22Rv1 (cell line): Measurements from ENCODE around the gene OR10A2.

Source experiments
- ZFX ChIP-seq: fragments of 450-650 bp; IDR thresholded peaks from 2 replicates; pipeline ENCODE4 v1.6.1; 2017; ENCODE audit warnings: antibody characterized with exemption, borderline replicate concordance
- TF ChIP-seq, protein P1 (sequence below): fragments of 450-650 bp; IDR thresholded peaks from 2 replicates; pipeline ENCODE4 v1.5.1; 2017; ENCODE audit warnings: mild to moderate bottlenecking

DNA sequence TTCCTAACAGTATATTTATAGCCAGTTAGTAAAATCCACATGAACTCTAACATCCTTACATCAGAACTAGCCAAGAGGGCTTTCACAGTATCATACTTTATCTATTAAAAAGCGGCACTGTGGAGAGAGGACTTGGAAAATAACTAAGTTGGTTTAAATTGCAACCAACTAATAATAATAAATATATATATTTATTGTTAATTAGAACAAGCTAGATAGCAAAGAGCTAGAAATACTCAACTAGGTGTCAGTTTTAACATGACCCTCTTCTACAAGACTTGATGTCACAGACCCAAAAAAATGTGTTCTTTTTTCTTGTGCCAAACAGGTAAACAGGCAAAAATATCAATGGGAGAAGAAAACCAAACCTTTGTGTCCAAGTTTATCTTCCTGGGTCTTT is 57.8 kb downstream of the OR10A2 start, which contains the start of gene OR2D3:
- TF ChIP-seq, protein P1, sequence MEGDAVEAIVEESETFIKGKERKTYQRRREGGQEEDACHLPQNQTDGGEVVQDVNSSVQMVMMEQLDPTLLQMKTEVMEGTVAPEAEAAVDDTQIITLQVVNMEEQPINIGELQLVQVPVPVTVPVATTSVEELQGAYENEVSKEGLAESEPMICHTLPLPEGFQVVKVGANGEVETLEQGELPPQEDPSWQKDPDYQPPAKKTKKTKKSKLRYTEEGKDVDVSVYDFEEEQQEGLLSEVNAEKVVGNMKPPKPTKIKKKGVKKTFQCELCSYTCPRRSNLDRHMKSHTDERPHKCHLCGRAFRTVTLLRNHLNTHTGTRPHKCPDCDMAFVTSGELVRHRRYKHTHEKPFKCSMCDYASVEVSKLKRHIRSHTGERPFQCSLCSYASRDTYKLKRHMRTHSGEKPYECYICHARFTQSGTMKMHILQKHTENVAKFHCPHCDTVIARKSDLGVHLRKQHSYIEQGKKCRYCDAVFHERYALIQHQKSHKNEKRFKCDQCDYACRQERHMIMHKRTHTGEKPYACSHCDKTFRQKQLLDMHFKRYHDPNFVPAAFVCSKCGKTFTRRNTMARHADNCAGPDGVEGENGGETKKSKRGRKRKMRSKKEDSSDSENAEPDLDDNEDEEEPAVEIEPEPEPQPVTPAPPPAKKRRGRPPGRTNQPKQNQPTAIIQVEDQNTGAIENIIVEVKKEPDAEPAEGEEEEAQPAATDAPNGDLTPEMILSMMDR = no peak
- TF ChIP-seq ZFX = no peak
